22Rv1 (cell line): ENCODE data around the gene IL2RA.

Experiments
- CTCF ChIP-seq: fragments of 450-650 bp; IDR thresholded peaks from 2 replicates; pipeline ENCODE4 v1.5.1; 2017; ENCODE audit warnings: mild to moderate bottlenecking
- ZFX ChIP-seq: fragments of 450-650 bp; IDR thresholded peaks from 2 replicates; pipeline ENCODE4 v1.6.1; 2017; ENCODE audit warnings: antibody characterized with exemption, borderline replicate concordance

GRCh38 chr10:6100370-6100769 lies 38.2 kb upstream of the IL2RA start:
- TF ChIP-seq CTCF (no peak), ZFX (no peak)
